AG04449 (cell line): ENCODE results near the gene GABRR2.

Experiments
- CTCF ChIA-PET: fragments of 350-600 bp; formaldehyde crosslinking; extraction: SDS; loops from one replicate; lab custom pipeline; 2021; ENCODE audit warnings: antibody characterized with exemption; lab: Yijun Ruan, JAX
- POLR2A ChIA-PET: fragments of 400-600, 350-600 bp; formaldehyde crosslinking; extraction: SDS; loops from one replicate; lab custom pipeline; 2020; ENCODE audit warnings: antibody characterized with exemption, inconsistent platforms; lab: Yijun Ruan, JAX
- DNase-seq: peaks from one replicate; pipeline ENCODE4 v3.0.0-alpha.2; 2010; ENCODE audit warnings: low read depth, low spot score
- H3K4me3 ChIP-seq: 2 replicates; pipeline ENCODE4 v1.5.1; 2011; ENCODE audit warnings: low read depth, mild to moderate bottlenecking, control low read depth, low read length
- TF ChIP-seq, protein P1 (sequence below): IDR thresholded peaks from one replicate; pipeline ENCODE4 v1.5.1; 2011; ENCODE audit warnings: mild to moderate bottlenecking, moderate library complexity, low read length, control low read depth, inconsistent platforms; ENCODE audit not compliant: insufficient read depth; ENCODE audit errors: missing control alignments

The GABRR2 gene

DNA sequence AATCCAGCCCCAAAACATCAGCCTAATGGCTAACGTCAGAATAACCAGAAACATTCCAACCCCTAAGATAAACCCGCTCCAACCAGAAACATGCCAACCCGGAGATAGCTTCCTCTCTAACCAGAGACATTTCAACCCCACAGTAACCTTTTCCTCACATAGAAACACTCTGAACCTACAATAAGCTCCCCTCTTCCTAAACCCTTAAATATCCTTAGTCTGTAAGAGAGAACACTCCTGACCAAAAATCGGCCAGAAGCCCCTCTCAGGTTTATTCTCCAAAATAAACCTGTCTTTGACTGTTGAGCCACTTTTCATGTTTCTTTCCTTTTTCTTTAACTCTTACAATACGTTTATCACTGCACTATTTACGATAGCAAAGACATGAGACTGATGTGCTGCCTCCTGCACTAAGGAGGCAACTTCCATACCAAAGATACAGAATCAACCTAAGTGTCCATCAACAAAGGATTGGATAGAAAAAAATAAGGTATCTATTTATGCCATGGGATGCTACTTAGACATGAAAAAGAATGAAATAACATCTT is 5.0 kb upstream of the GABRR2 start:
- TF ChIP-seq, protein P1, sequence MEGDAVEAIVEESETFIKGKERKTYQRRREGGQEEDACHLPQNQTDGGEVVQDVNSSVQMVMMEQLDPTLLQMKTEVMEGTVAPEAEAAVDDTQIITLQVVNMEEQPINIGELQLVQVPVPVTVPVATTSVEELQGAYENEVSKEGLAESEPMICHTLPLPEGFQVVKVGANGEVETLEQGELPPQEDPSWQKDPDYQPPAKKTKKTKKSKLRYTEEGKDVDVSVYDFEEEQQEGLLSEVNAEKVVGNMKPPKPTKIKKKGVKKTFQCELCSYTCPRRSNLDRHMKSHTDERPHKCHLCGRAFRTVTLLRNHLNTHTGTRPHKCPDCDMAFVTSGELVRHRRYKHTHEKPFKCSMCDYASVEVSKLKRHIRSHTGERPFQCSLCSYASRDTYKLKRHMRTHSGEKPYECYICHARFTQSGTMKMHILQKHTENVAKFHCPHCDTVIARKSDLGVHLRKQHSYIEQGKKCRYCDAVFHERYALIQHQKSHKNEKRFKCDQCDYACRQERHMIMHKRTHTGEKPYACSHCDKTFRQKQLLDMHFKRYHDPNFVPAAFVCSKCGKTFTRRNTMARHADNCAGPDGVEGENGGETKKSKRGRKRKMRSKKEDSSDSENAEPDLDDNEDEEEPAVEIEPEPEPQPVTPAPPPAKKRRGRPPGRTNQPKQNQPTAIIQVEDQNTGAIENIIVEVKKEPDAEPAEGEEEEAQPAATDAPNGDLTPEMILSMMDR, result no peak
- no peak for DNase-seq
- H3K4me3 ChIP-seq, result no peak overlapping the region
- ChIA-PET CTCF (interaction anchor here (0.8 to 1.2 kb wide), 2 partner anchors 11 to 53 kb away, joined by 3 read pairs; no protein-coding TSS in a partner anchor), POLR2A (no interaction called here)

DNA sequence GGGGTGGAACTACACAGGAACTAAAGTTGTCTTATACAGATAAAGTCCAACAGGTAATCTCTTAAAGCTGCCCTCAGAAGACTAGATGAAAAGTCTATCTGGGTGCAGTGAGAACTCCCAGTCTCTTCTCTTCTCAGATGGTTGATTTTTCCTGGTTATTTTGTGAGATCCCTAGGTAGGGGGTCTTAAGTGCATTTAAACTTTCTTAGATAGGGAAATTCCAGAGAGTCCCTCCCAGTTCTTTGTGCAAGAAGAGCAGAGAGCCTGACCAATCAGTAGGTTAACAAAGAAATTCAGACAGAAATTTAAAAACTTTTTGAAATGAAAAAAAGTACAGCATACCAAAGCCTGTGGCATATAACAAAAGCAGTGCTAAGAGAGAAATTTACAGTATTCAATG is 2.0 kb upstream of the GABRR2 start:
- ChIA-PET POLR2A (no interaction called here), CTCF (no interaction called here)
- TF ChIP-seq, protein P1, result no peak
- no peak overlapping the region for H3K4me3 ChIP-seq
- no peak for DNase-seq

DNA sequence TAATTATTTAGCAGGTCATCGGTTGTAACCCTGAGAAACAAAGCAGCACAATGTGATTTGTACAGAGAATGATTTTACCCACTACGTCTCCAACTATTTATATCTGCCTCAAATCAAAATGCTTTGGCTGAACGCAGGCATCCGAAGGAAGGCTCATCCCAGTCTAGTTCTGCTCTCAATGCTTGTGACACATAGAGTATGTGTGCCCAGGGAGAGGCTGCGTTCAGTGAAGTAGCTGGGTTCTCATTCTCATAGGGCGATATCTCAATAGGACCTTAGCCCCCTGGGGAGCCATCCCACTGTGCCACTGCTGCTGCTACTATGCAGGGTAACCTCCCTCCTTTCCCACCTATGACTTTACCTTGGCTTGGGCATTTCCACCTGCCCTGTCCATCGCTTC is 407 bp downstream of the GABRR2 start:
- POLR2A ChIA-PET, result no interaction called here
- no peak for DNase-seq
- CTCF ChIA-PET, result no interaction called here
- TF ChIP-seq, protein P1, result no peak
- no peak overlapping the region for H3K4me3 ChIP-seq

DNA sequence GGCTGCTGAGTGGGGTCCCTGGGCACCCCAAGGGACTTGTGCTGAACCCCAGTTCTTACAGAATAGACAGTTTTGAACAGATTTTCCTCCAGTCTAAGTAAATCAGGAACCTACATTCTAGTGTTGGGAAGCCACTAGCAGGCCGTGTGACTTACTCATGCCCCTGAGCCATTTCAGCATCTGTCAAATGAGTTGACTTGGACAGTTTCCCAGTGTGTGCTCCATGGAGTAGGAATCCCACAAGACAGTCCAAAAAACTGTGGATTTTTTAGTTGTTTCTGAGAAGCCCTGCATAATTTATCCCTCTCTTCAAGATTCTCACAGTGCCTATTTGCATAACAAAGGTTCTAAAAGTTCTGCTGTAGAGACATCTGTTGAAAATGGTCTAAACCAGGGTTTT is 2.1 kb downstream of the GABRR2 start:
- CTCF ChIA-PET, result interaction anchor here (0.9 to 1.7 kb wide), 2 partner anchors 29 to 39 kb away, joined by 3 to 6 read pairs; partner anchors contain the start of gene UBE2J1
- no peak overlapping the region for H3K4me3 ChIP-seq
- TF ChIP-seq, protein P1, result no peak
- peak; percentile 60 for DNase-seq
- POLR2A ChIA-PET, result interaction anchor here (1.1 kb wide), 1 partner anchor 227 kb away, joined by 4 read pairs; no protein-coding TSS in a partner anchor

DNA sequence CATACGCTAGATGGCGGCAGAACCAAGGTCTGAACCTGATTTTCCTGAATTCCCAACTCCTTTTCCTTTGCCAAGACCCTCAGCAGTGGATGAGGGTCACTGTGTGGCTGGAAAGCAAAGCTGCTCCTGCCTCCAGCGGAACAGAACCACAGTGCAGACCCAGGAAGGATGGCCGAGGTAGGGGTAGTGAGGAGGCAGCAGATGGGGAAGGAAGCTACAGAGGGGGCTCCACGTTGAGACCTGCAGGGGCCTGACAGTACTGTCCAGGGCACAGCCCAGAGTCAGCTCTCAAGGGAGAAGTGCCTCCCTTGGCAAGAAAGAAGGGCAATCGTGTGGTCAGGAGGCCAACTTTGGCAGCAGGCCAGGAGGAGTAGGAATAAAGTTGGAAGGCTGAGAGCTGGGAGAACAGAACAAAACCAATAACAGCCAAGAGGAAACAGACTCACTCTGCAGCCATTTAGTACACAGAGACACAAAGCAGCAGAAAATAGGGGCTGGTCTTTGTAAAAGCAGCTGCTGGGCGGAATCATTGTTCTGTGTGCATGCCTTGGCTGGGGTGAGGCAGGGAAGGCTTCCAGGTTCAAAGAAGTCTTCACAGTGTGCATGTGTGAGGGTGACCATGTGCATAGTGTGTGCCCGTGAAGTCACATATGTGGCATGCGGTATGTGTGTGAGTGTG is 3.1 kb downstream of the GABRR2 start:
- ChIA-PET CTCF (interaction anchor here (0.7 to 2.1 kb wide), 12 partner anchors 10 to 358 kb away, joined by 3 to 16 read pairs (median 3); partner anchors contain the start of genes RNGTT and UBE2J1), POLR2A (interaction anchor here (1.1 kb wide), 1 partner anchor 226 kb away, joined by 4 read pairs; no protein-coding TSS in a partner anchor)
- no peak for DNase-seq

DNA sequence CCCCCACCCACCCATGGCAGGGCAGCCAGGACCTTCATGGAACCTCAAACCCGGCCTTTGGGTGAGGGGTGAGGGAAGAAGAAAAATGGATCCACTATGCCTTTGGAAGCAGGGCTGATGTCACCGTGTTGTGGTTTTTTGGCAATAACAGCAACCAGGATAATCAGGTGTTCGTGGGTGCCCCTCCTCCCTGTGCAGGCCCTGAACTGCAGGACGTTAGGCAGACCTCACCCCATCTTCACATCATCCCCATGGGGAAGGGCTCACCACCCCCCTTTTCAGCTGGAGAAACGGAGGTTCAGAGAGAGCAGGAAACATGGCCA is 3.6 kb downstream of the GABRR2 start:
- TF ChIP-seq, protein P1, result no peak
- no peak for DNase-seq
- no peak overlapping the region for H3K4me3 ChIP-seq
- ChIA-PET POLR2A (no interaction called here), CTCF (interaction anchor here (0.7 to 2.1 kb wide), 10 partner anchors 11 to 359 kb away, joined by 3 to 16 read pairs (median 3); partner anchors contain the start of genes RNGTT and UBE2J1)

More for the DNA sequence above, 3.1 kb downstream of the GABRR2 start:
- no peak overlapping the region for H3K4me3 ChIP-seq
- TF ChIP-seq, protein P1, result peak; percentile 42
